ENCODE data around the gene ATG2A. TPM values are rescaled to one million over a fixed set of nuclear protein-coding genes. Genes with fewer than 3 reads are reported as not detected.

Gene ATG2A
- total RNA-seq, 1 donor from 2014 or later: 21.4 TPM

DNA sequence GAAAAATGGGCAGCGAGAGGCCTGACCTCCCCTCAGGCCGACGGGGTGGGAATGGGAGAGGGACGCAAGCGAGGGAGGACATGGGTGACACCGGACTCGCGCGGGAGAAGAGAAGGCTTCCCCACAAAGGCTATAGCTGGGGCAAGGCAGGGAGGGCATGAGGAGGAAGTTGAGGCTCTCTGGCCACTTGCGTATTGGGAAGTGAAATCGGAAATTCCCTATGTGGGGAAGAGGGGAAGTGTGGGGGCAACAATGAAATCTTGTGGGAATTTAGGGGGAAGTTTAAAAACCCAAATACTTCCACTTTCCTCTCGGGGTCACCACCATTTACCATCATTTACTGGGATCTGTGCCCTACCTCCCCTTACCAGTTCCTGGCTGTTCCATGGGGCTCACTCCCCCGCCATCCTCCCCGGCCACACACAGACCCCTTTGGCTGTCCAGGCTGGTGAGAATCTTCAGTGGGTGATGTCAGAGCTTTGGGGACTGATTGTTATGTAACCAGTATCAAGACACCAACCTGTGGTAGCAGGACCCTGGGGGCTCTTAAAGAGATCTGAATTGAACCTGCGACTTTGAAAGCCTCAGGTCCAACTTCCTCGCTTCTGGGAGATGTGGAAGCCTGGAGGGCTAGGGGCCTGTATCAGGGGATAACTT is 37.6 kb downstream of the ATG2A start:
- FAIRE-seq (no peak), DNase-seq (ENCODE audit: low read depth) (no peak)
- Histone ChIP-seq H3K4me1 (ENCODE audit: insufficient read depth, low read length) (peaks cover 28% of the 10 kb centered on the region), H3K79me2 (ENCODE audit: insufficient read depth, low read length) (peaks cover 40% of the 10 kb centered on the region), H3K4me2 (ENCODE audit: low read length) (peak overlapping the region; percentile 90), H3K4me3 (ENCODE audit: insufficient read depth, low read depth, low read length) (peak overlapping the region; percentile 71), H4K20me1 (ENCODE audit: insufficient read depth, low read length) (peaks cover 38% of the 10 kb centered on the region), H3K9me3 (ENCODE audit: insufficient read depth, low read depth, low read length) (no peaks in the 10 kb centered on the region), H3K9ac (ENCODE audit: low read length) (peak overlapping the region; percentile 88), H2AFZ (ENCODE audit: low read depth, low read length) (peak overlapping the region; percentile 90), H3K27me3 (ENCODE audit: insufficient read depth, low read length) (no peaks in the 10 kb centered on the region), H3K27ac (ENCODE audit: low read depth, low read length) (peak overlapping the region; percentile 75), H3K36me3 (ENCODE audit: insufficient read depth, low read length) (no peaks in the 10 kb centered on the region)
- peaks cover 4% of the 10 kb centered on the region for H3K27me3 Mint-ChIP-seq (ENCODE audit: low read depth, unreplicated experiment)
- H3K36me3 Mint-ChIP-seq (ENCODE audit: low read depth, unreplicated experiment): peaks cover 18% of the 10 kb centered on the region
- H3K4me1 Mint-ChIP-seq (ENCODE audit: low read depth, unreplicated experiment): peaks cover 19% of the 10 kb centered on the region
- no peaks in the 10 kb centered on the region for H3K9me3 Mint-ChIP-seq (ENCODE audit: unreplicated experiment)
- TF ChIP-seq EZH2 (IDR thresholded peaks at IDR 0.05; ENCODE audit: insufficient read depth, low read length): no peak
- TF ChIP-seq, protein P1, sequence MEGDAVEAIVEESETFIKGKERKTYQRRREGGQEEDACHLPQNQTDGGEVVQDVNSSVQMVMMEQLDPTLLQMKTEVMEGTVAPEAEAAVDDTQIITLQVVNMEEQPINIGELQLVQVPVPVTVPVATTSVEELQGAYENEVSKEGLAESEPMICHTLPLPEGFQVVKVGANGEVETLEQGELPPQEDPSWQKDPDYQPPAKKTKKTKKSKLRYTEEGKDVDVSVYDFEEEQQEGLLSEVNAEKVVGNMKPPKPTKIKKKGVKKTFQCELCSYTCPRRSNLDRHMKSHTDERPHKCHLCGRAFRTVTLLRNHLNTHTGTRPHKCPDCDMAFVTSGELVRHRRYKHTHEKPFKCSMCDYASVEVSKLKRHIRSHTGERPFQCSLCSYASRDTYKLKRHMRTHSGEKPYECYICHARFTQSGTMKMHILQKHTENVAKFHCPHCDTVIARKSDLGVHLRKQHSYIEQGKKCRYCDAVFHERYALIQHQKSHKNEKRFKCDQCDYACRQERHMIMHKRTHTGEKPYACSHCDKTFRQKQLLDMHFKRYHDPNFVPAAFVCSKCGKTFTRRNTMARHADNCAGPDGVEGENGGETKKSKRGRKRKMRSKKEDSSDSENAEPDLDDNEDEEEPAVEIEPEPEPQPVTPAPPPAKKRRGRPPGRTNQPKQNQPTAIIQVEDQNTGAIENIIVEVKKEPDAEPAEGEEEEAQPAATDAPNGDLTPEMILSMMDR (IDR thresholded peaks at IDR 0.05; ENCODE audit: insufficient read depth, low read depth, low read length): no peak
- peak overlapping the region; percentile 91 for H3K27ac Mint-ChIP-seq (ENCODE audit: unreplicated experiment)
- H3K4me3 Mint-ChIP-seq (ENCODE audit: unreplicated experiment): peak overlapping the region; percentile 91

DNA sequence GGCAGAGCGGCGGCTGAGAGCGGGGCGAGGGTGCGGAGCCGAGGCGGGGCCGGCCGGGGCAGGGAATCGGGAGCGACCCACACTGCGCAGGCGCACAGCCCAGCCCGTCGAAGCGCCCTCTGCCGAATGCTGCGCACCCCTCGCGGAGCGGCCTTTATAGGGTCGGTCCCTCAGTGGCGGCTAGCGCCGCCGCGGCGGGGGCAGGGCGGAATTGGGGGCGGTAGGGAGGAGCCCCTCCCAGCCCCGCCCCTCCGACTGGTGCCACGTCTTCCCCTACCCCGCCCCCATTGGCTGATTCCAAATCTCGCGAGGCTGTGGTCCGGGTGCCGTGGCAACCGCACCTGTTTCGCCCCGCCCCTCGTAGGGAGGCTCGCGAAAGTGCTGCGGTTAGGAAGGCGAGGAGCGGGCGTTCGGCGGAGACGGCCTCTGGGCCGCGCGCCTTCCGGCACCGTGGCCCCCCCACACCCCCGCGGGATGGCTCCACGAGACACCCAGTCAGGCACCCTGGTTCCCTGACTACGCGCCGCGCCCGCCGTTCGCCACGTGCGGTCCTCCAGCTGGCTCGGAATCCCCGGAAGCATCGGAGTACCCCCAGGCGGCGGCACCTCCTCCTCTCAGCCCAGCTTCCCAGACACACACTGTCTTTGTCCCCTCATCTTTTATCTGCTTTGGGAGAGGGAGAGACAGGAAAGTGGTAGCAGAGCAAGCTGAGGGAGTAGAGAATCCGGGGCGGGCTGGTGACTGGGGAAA is 38.3 kb downstream of the ATG2A start, which contains the start of gene EHD1:
Gene EHD1 (minus strand): TSS at position 128 of the 750 bp plus-strand sequence. CDS start 157 bp downstream, outside the sequence.
- H3K9me3 ChIP-seq (ENCODE audit: insufficient read depth, low read depth, low read length): no peaks in the 10 kb centered on the region
- H3K4me3 Mint-ChIP-seq (ENCODE audit: unreplicated experiment): peak within 1 kb of the TSS; percentile 98
- peak within 1 kb of the TSS; percentile 90 for H2AFZ ChIP-seq (ENCODE audit: low read depth, low read length)
- TF ChIP-seq EZH2 (IDR thresholded peaks at IDR 0.05; ENCODE audit: insufficient read depth, low read length): no peak
- TF ChIP-seq, protein P1 (IDR thresholded peaks at IDR 0.05; ENCODE audit: insufficient read depth, low read depth, low read length): peak; percentile 21
- H3K4me2 ChIP-seq (ENCODE audit: low read length): peak within 1 kb of the TSS; percentile 98
- H3K27ac ChIP-seq (ENCODE audit: low read depth, low read length): peak within 1 kb of the TSS; percentile 75
- H3K79me2 ChIP-seq (ENCODE audit: insufficient read depth, low read length): peaks cover 42% of the 10 kb centered on the region
- H3K27ac Mint-ChIP-seq (ENCODE audit: unreplicated experiment): peak within 1 kb of the TSS; percentile 91
- peak within 1 kb of the TSS; percentile 92 for H3K9ac ChIP-seq (ENCODE audit: low read length)
- peaks cover 42% of the 10 kb centered on the region for H4K20me1 ChIP-seq (ENCODE audit: insufficient read depth, low read length)
- H3K4me1 ChIP-seq (ENCODE audit: insufficient read depth, low read length): peaks cover 30% of the 10 kb centered on the region
- peaks cover 22% of the 10 kb centered on the region for H3K4me1 Mint-ChIP-seq (ENCODE audit: low read depth, unreplicated experiment)
- H3K9me3 Mint-ChIP-seq (ENCODE audit: unreplicated experiment): no peaks in the 10 kb centered on the region
- no peaks in the 10 kb centered on the region for H3K27me3 ChIP-seq (ENCODE audit: insufficient read depth, low read length)
- DNase-seq (ENCODE audit: low read depth) (peak; percentile 81), FAIRE-seq (no peak)
- H3K36me3 ChIP-seq (ENCODE audit: insufficient read depth, low read length): no peaks in the 10 kb centered on the region
- H3K27me3 Mint-ChIP-seq (ENCODE audit: low read depth, unreplicated experiment): no peaks in the 10 kb centered on the region
- H3K4me3 ChIP-seq (ENCODE audit: insufficient read depth, low read depth, low read length): peak within 1 kb of the TSS; percentile 96
- peaks cover 20% of the 10 kb centered on the region for H3K36me3 Mint-ChIP-seq (ENCODE audit: low read depth, unreplicated experiment)

Data from astrocyte (in vitro differentiated cells and primary cell).